ENCODE data around the gene KRI1.
"Not testable (repeated sequence)": the region's sequence is repeated elsewhere in the genome, so short reads cannot be mapped to it uniquely, and the experiment has no call there.

Gene KRI1

GRCh38 chr19:10554760-10555609 is 10.8 kb downstream of the KRI1 start:
- H3K27me3 ChIP-seq (ENCODE audit: insufficient read depth, low read length), result no peaks in the 10 kb centered on the region
- H3K9ac ChIP-seq (ENCODE audit: low read depth, low read length), result no peak overlapping the region
- H3K4me3 ChIP-seq (ENCODE audit: low read length), result no peak overlapping the region
- no peak overlapping the region for H3K27ac ChIP-seq (ENCODE audit: low read length)
- H3K4me1 ChIP-seq (ENCODE audit: insufficient read depth, low read length), result no peaks in the 10 kb centered on the region
- H3K36me3 ChIP-seq (ENCODE audit: insufficient read depth, low read depth, low read length), result peaks cover 90% of the 10 kb centered on the region
- H3K9me3 ChIP-seq (ENCODE audit: insufficient read depth, low read depth, low read length), result no peaks in the 10 kb centered on the region

GRCh38 chr19:10553943-10554381 is 11.8 kb downstream of the KRI1 start:
- peaks cover 86% of the 10 kb centered on the region for H3K36me3 ChIP-seq (ENCODE audit: insufficient read depth, low read depth, low read length)
- H3K27ac ChIP-seq (ENCODE audit: low read length), result no peak overlapping the region
- no peak overlapping the region for H3K9ac ChIP-seq (ENCODE audit: low read depth, low read length)
- no peaks in the 10 kb centered on the region for H3K9me3 ChIP-seq (ENCODE audit: insufficient read depth, low read depth, low read length)
- no peak overlapping the region for H3K4me3 ChIP-seq (ENCODE audit: low read length)
- H3K27me3 ChIP-seq (ENCODE audit: insufficient read depth, low read length), result no peaks in the 10 kb centered on the region
- H3K4me1 ChIP-seq (ENCODE audit: insufficient read depth, low read length), result no peaks in the 10 kb centered on the region

GRCh38 chr19:10553087-10553667 is 12.6 kb downstream of the KRI1 start:
- no peaks in the 10 kb centered on the region for H3K27me3 ChIP-seq (ENCODE audit: insufficient read depth, low read length)
- H3K36me3 ChIP-seq (ENCODE audit: insufficient read depth, low read depth, low read length), result peaks cover 87% of the 10 kb centered on the region
- no peaks in the 10 kb centered on the region for H3K9me3 ChIP-seq (ENCODE audit: insufficient read depth, low read depth, low read length)
- no peak overlapping the region for H3K27ac ChIP-seq (ENCODE audit: low read length)
- no peak overlapping the region for H3K9ac ChIP-seq (ENCODE audit: low read depth, low read length)
- no peak overlapping the region for H3K4me3 ChIP-seq (ENCODE audit: low read length)
- no peaks in the 10 kb centered on the region for H3K4me1 ChIP-seq (ENCODE audit: insufficient read depth, low read length)

GRCh38 chr19:10552510-10553053 is 13.2 kb downstream of the KRI1 start:
- Histone ChIP-seq H3K36me3 (ENCODE audit: insufficient read depth, low read depth, low read length) (peaks cover 82% of the 10 kb centered on the region), H3K4me3 (ENCODE audit: low read length) (no peak overlapping the region), H3K27ac (ENCODE audit: low read length) (no peak overlapping the region), H3K4me1 (ENCODE audit: insufficient read depth, low read length) (no peaks in the 10 kb centered on the region), H3K27me3 (ENCODE audit: insufficient read depth, low read length) (no peaks in the 10 kb centered on the region), H3K9ac (ENCODE audit: low read depth, low read length) (no peak overlapping the region), H3K9me3 (ENCODE audit: insufficient read depth, low read depth, low read length) (no peaks in the 10 kb centered on the region)

GRCh38 chr19:10551698-10552301 is 14.0 kb downstream of the KRI1 start:
- no peaks in the 10 kb centered on the region for H3K4me1 ChIP-seq (ENCODE audit: insufficient read depth, low read length)
- no peaks in the 10 kb centered on the region for H3K9me3 ChIP-seq (ENCODE audit: insufficient read depth, low read depth, low read length)
- no peak overlapping the region for H3K9ac ChIP-seq (ENCODE audit: low read depth, low read length)
- no peak overlapping the region for H3K4me3 ChIP-seq (ENCODE audit: low read length)
- peaks cover 83% of the 10 kb centered on the region for H3K36me3 ChIP-seq (ENCODE audit: insufficient read depth, low read depth, low read length)
- no peaks in the 10 kb centered on the region for H3K27me3 ChIP-seq (ENCODE audit: insufficient read depth, low read length)
- no peak overlapping the region for H3K27ac ChIP-seq (ENCODE audit: low read length)

- not testable (repeated sequence) for H3K27ac ChIP-seq (ENCODE audit: low read length); H3K4me1 ChIP-seq (ENCODE audit: insufficient read depth, low read length); H3K9ac ChIP-seq (ENCODE audit: low read depth, low read length); H3K27me3 ChIP-seq (ENCODE audit: insufficient read depth, low read length); H3K9me3 ChIP-seq (ENCODE audit: insufficient read depth, low read depth, low read length); H3K4me3 ChIP-seq (ENCODE audit: low read length)
- H3K36me3 ChIP-seq (ENCODE audit: insufficient read depth, low read depth, low read length), result peaks cover 75% of the 10 kb centered on the region
Measured at GRCh38 chr19:10551006-10551405, 14.8 kb downstream of the KRI1 start.

GRCh38 chr19:10550336-10550735 is 15.5 kb downstream of the KRI1 start:
- Histone ChIP-seq H3K36me3 (ENCODE audit: insufficient read depth, low read depth, low read length) (peaks cover 68% of the 10 kb centered on the region), H3K4me1 (ENCODE audit: insufficient read depth, low read length) (no peaks in the 10 kb centered on the region), H3K27ac (ENCODE audit: low read length) (no peak overlapping the region), H3K4me3 (ENCODE audit: low read length) (no peak overlapping the region), H3K9me3 (ENCODE audit: insufficient read depth, low read depth, low read length) (no peaks in the 10 kb centered on the region), H3K9ac (ENCODE audit: low read depth, low read length) (no peak overlapping the region), H3K27me3 (ENCODE audit: insufficient read depth, low read length) (no peaks in the 10 kb centered on the region)

GRCh38 chr19:10549733-10550132 is 16.1 kb downstream of the KRI1 start:
- Histone ChIP-seq H3K4me3 (ENCODE audit: low read length) (no peak overlapping the region), H3K4me1 (ENCODE audit: insufficient read depth, low read length) (no peaks in the 10 kb centered on the region), H3K27me3 (ENCODE audit: insufficient read depth, low read length) (no peaks in the 10 kb centered on the region), H3K36me3 (ENCODE audit: insufficient read depth, low read depth, low read length) (peaks cover 62% of the 10 kb centered on the region), H3K9ac (ENCODE audit: low read depth, low read length) (no peak overlapping the region), H3K27ac (ENCODE audit: low read length) (no peak overlapping the region), H3K9me3 (ENCODE audit: insufficient read depth, low read depth, low read length) (no peaks in the 10 kb centered on the region)

GRCh38 chr19:10548746-10549276 is 17.0 kb downstream of the KRI1 start:
- no peaks in the 10 kb centered on the region for H3K9me3 ChIP-seq (ENCODE audit: insufficient read depth, low read depth, low read length)
- no peaks in the 10 kb centered on the region for H3K4me1 ChIP-seq (ENCODE audit: insufficient read depth, low read length)
- no peak overlapping the region for H3K9ac ChIP-seq (ENCODE audit: low read depth, low read length)
- H3K4me3 ChIP-seq (ENCODE audit: low read length), result no peak overlapping the region
- peaks cover 53% of the 10 kb centered on the region for H3K36me3 ChIP-seq (ENCODE audit: insufficient read depth, low read depth, low read length)
- H3K27ac ChIP-seq (ENCODE audit: low read length), result no peak overlapping the region
- H3K27me3 ChIP-seq (ENCODE audit: insufficient read depth, low read length), result no peaks in the 10 kb centered on the region

GRCh38 chr19:10546817-10547216 is 19.0 kb downstream of the KRI1 start:
- Histone ChIP-seq H3K36me3 (ENCODE audit: insufficient read depth, low read depth, low read length) (peaks cover 33% of the 10 kb centered on the region), H3K27ac (ENCODE audit: low read length) (no peak overlapping the region), H3K4me1 (ENCODE audit: insufficient read depth, low read length) (no peaks in the 10 kb centered on the region), H3K9ac (ENCODE audit: low read depth, low read length) (no peak overlapping the region), H3K4me3 (ENCODE audit: low read length) (no peak overlapping the region), H3K9me3 (ENCODE audit: insufficient read depth, low read depth, low read length) (no peaks in the 10 kb centered on the region), H3K27me3 (ENCODE audit: insufficient read depth, low read length) (no peaks in the 10 kb centered on the region)

GRCh38 chr19:10544753-10545251 is 21.0 kb downstream of the KRI1 start:
- H3K36me3 ChIP-seq (ENCODE audit: insufficient read depth, low read depth, low read length), result peaks cover 19% of the 10 kb centered on the region; the same call in 1 of the 2 replicates
- no peaks in the 10 kb centered on the region for H3K4me1 ChIP-seq (ENCODE audit: insufficient read depth, low read length)
- no peak overlapping the region; the same call in 1 of the 2 replicates for H3K9ac ChIP-seq (ENCODE audit: low read depth, low read length)
- no peaks in the 10 kb centered on the region for H3K9me3 ChIP-seq (ENCODE audit: insufficient read depth, low read depth, low read length)
- H3K4me3 ChIP-seq (ENCODE audit: low read length), result peak overlapping the region; percentile 89
- no peaks in the 10 kb centered on the region for H3K27me3 ChIP-seq (ENCODE audit: insufficient read depth, low read length)
- H3K27ac ChIP-seq (ENCODE audit: low read length), result no peak overlapping the region
